Eye (tissue), 1 donor: Measurements from ENCODE around the gene DARS1.
"Not testable (repeated sequence)": the region's sequence is repeated elsewhere in the genome, so short reads cannot be mapped to it uniquely, and the experiment has no call there.

Source experiments
- DNase-seq: peaks from one replicate; pipeline ENCODE4 v3.0.0-alpha.2; 2015

DARS1 gene

GRCh38 chr2:135975702-135976101, 9.7 kb downstream of the DARS1 start:
- DNase-seq: no peak

- DNase-seq: no peak
These were observed 11.4 kb downstream of the DARS1 start for GRCh38 chr2:135974036-135974435.

- no peak for DNase-seq
These were observed 15.6 kb downstream of the DARS1 start for GRCh38 chr2:135969655-135970387.

GRCh38 chr2:135965756-135966155, 19.7 kb downstream of the DARS1 start:
- DNase-seq: no peak

GRCh38 chr2:135964404-135964803, 21.0 kb downstream of the DARS1 start:
- not testable (repeated sequence) for DNase-seq

GRCh38 chr2:135963841-135964240, 21.6 kb downstream of the DARS1 start:
- DNase-seq: no peak

GRCh38 chr2:135962366-135963123, 22.9 kb downstream of the DARS1 start:
- no peak for DNase-seq

- peak; percentile 65 for DNase-seq
These were observed 24.5 kb downstream of the DARS1 start for GRCh38 chr2:135960656-135961551.

- DNase-seq: no peak
These were observed 25.3 kb downstream of the DARS1 start for GRCh38 chr2:135960150-135960549.

- not testable (repeated sequence) for DNase-seq
These were observed 26.5 kb downstream of the DARS1 start for GRCh38 chr2:135958927-135959326.

- DNase-seq: no peak
These were observed 31.3 kb downstream of the DARS1 start for GRCh38 chr2:135954020-135954601.

GRCh38 chr2:135952891-135953290, 32.5 kb downstream of the DARS1 start:
- no peak for DNase-seq

GRCh38 chr2:135951041-135951583, 34.3 kb downstream of the DARS1 start:
- no peak for DNase-seq

GRCh38 chr2:135949451-135950234, 35.8 kb downstream of the DARS1 start:
- DNase-seq: peak; percentile 32

GRCh38 chr2:135948642-135949355, 36.6 kb downstream of the DARS1 start:
- no peak for DNase-seq

- no peak for DNase-seq
These were observed 37.3 kb downstream of the DARS1 start for GRCh38 chr2:135948141-135948540.

- no peak for DNase-seq
These were observed 37.9 kb downstream of the DARS1 start for GRCh38 chr2:135947483-135947882.

- DNase-seq: no peak
These were observed 39.9 kb downstream of the DARS1 start for GRCh38 chr2:135945526-135945925.

GRCh38 chr2:135944625-135945024, 40.8 kb downstream of the DARS1 start:
- no peak for DNase-seq

GRCh38 chr2:135942936-135943688, 42.3 kb downstream of the DARS1 start:
- DNase-seq: no peak
